VCaP (cell line): ENCODE results near the gene TST.

ENCODE experiments used
- H3K27ac ChIP-seq: fragments of 450-650 bp; 2 replicates; pipeline ENCODE4 v1.5.1; 2017
- TF ChIP-seq, protein P1 (sequence below): fragments of 450-650 bp; conservative IDR thresholded peaks from 2 replicates; pipeline ENCODE4 v1.5.1; 2017; ENCODE audit warnings: mild to moderate bottlenecking, moderate library complexity

TST gene

DNA sequence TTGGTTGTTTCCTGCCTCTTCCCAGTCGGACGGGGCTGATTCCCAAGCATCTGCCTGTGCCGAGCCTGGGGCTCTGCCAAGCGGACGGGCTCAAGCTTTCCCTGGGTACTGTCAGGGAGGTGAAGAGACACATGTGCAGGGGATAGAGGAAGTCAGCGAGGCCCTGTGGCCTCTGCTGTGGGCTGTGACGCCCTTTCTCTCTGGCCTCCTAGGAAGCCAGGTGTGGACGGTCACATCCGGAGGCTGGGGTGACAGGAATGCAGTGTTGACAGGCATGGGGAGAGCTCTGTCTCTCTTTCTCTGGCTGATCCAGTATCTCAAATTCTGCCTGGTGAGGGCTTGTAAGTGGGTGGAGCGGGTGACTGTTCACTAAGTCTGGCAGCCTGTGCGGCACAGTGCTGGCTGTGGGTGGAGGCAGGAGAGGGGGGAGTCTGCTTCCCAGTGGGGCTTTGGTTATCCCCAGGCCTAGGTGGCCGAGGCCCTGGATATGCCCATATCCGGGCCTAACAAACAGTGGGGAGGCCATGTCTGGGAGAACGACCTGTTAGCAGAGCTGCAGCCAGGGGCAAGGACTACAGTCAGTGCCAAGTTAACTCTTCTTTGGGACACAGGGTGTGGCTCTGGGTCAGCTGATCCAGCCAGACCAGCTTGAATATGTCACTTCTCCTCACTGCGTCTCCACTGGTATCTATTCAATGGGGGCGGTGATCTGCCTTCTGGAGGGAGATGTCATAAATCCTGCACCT, 34.2 kb upstream of the TST start:
- H3K27ac ChIP-seq: no peak overlapping the region
- TF ChIP-seq, protein P1, sequence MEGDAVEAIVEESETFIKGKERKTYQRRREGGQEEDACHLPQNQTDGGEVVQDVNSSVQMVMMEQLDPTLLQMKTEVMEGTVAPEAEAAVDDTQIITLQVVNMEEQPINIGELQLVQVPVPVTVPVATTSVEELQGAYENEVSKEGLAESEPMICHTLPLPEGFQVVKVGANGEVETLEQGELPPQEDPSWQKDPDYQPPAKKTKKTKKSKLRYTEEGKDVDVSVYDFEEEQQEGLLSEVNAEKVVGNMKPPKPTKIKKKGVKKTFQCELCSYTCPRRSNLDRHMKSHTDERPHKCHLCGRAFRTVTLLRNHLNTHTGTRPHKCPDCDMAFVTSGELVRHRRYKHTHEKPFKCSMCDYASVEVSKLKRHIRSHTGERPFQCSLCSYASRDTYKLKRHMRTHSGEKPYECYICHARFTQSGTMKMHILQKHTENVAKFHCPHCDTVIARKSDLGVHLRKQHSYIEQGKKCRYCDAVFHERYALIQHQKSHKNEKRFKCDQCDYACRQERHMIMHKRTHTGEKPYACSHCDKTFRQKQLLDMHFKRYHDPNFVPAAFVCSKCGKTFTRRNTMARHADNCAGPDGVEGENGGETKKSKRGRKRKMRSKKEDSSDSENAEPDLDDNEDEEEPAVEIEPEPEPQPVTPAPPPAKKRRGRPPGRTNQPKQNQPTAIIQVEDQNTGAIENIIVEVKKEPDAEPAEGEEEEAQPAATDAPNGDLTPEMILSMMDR: no peak

DNA sequence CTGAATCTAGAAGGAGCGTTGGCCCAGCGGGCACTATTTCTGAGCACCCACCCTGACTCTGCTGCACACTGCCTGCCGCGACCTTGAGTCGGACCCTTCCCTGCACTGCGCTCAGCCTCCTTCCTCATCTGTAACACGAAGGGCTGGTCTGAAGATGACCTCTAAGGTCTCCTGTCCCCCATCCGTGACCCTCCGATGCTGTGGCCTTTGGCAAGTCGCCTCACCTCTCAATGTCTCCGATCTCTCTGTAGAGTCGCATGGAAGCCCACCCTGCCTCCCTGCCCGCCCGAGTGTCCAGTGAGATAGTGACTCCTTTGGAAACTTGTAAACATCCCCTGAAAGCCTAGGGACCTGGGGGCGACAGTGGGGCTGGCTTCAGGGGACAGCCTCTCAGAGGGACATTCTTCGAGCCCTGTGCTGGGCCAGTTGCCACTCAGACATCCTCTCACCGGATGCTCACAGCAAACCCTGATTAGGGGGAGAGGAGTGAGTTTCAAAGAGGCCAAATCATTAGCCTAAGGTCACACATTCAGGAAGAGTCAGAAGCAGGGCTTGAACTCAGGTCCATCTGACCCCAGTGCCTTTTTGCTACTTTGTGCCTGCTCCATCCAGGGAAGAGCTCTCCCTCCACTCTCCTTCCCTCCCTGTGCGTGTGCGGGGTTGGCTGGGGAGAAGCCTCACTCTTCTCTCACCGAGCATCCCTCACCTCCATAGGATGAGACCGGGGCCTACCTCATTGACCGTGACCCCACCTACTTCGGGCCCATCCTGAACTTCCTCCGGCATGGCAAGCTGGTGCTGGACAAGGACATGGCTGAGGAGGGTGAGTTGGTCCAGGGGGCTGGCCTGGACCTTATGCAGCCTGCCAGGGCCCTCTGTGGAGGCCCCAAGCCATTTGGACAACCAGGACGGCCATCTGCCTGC, 33.4 kb upstream of the TST start:
- TF ChIP-seq, protein P1: no peak

DNA sequence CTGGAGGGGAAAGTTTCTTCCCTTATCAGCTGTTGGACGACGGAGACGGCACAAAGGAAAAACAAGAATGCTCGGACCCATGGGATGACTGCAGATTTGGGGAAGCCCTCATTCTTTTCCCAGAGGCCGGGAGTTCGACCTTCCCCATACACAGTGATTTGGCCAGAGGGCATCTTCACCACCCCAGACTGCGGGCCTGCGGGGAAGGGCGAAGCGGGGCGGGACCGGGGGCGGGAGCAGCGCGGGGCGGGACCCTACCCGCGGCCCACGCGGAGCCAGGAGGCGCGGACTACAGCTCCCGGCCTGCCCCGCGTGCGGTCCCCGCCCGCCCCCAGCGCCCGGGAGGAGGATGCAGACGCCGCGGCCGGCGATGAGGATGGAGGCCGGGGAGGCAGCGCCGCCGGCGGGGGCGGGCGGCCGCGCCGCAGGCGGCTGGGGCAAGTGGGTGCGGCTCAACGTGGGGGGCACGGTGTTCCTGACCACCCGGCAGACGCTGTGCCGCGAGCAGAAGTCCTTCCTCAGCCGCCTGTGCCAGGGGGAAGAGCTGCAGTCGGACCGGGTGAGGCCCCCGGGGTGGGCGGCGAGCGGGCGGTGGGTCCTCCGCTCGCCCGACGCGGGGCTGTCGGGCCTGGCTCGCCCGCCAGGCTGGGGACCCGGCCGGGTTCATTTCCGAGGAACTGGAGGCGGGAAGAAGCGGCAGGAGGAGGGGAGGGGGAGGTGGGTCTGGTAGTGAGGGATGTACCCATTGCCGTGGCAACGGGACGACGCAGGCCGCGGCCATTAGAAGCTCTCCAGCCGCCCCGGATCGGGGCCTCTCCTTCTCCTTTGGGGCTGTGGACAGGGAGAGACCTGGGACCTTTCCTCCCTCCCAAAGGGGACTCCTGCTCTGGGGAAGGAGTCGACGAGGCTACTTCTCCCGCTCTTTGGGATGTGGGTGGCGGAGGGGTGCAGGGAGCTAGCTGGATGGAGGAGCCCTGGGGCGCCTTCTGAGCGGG, 32.4 kb upstream of the TST start, which contains the start of gene KCTD17:
Gene KCTD17 (plus strand): TSS at position 352 of the 995 bp plus-strand sequence. CDS start 19 bp downstream, at position 371.
- peak within 1 kb of the TSS; percentile 30; the same call in 1 of the 2 replicates for H3K27ac ChIP-seq
- TF ChIP-seq, protein P1: 0 out of 2 replicates have a peak, but pooled peaks have one; percentile 8

More for the DNA sequence above, 33.4 kb upstream of the TST start:
- H3K27ac ChIP-seq: no peak overlapping the region; the same call in 1 of the 2 replicates

DNA sequence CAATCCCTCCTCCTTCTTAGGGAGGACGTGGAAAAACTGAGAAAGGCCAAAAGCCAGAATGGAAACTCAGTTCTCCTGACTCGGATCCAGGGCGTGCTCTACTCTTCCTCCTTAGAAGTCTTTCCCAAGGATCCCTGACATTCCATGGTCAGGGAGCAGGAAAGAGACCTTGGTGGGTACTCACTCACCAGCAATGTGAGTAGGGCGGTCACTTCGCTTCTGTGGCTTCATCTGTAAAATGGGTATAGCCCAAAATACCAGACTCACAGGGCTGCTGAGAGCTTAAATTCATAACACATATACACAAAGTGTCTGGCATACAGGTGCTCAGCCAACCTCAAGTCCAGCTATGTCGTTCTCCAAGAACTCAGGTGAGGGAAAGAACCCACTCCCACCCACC, 31.7 kb upstream of the TST start:
- TF ChIP-seq, protein P1: no peak
- no peak overlapping the region; the same call in 1 of the 2 replicates for H3K27ac ChIP-seq

DNA sequence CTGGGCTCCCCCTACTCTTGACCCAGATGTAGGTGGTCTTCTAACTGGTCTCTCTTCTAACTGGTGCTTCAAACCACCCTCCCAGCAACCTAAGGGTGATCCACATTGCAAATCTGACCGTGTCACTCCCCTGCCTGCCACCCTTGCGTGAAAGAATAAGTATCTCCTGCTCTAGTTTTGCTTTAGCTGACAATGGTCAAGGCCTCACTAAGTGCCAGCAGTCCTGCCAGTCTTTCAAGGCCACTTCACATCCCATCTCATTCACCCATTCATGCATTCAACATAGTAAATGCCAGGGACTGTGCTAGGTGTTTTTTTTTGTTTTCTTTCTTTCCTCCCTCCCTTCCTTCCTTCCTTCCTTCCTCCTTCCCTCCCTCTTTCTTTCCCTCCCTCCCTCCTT, 30.0 kb upstream of the TST start:
- TF ChIP-seq, protein P1: no peak
- no peak overlapping the region for H3K27ac ChIP-seq

DNA sequence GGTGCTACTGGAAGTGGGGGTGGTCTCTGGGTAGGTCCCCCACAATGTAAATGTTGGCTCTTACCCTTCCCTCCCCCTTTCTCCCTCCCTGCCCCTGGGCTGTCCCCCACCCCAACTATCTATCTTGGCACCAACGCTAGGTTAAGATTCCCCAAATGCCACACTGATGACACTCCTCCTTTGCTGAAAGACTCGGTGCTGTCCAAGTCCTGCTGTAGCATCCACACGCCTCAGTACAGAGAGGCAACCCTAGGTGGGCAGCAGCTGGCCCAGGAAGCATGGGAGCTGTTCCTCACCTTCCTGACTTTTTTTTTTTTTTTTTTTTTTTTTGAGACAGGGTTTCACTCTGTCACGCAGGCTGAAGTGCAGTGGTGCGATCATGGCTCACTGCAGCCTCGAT, 28.9 kb upstream of the TST start:
- TF ChIP-seq, protein P1: no peak
- no peak overlapping the region for H3K27ac ChIP-seq
